HG02973 (cell line): Measurements from ENCODE around the gene FAU.
A peak's percentile ranks its signal among the peaks of the same experiment; 100 is the strongest.

ENCODE experiments used
- ATAC-seq: cut with Tn5 transposase; IDR thresholded peaks from one replicate; pipeline ENCODE4 v1.9.1; 2021; ENCODE audit warnings: moderate library complexity; ENCODE audit not compliant: unreplicated experiment

The FAU gene

GRCh38 chr11:65136515-65137096 is 14.7 kb upstream of the FAU start:
- ATAC-seq = no peak

GRCh38 chr11:65135633-65136145 is 13.8 kb upstream of the FAU start:
- ATAC-seq = no peak

- peak; percentile 62 for ATAC-seq
Measured at GRCh38 chr11:65134952-65135632, 13.2 kb upstream of the FAU start.

- ATAC-seq = peak; percentile 50
Measured at GRCh38 chr11:65134240-65134951, 12.5 kb upstream of the FAU start, which contains the start of gene SYVN1. Gene SYVN1 (minus strand): TSS chr11:65134519. CDS start chr11:65133601, 918 bp downstream.

- ATAC-seq = no peak
Measured at GRCh38 chr11:65133724-65134123, 11.8 kb upstream of the FAU start.

GRCh38 chr11:65132988-65133700 is 11.2 kb upstream of the FAU start:
- ATAC-seq = no peak

GRCh38 chr11:65132238-65132987 is 10.5 kb upstream of the FAU start:
- no peak for ATAC-seq

- ATAC-seq = no peak
Measured at GRCh38 chr11:65131895-65132237, 9.9 kb upstream of the FAU start.

- no peak for ATAC-seq
Measured at GRCh38 chr11:65131417-65131776, 9.5 kb upstream of the FAU start.

GRCh38 chr11:65130631-65131416 is 8.9 kb upstream of the FAU start:
- ATAC-seq = no peak

- ATAC-seq = no peak
Measured at GRCh38 chr11:65129649-65130441, 7.9 kb upstream of the FAU start.

GRCh38 chr11:65128182-65129145 is 6.5 kb upstream of the FAU start:
- no peak for ATAC-seq

GRCh38 chr11:65127473-65128181 is 5.7 kb upstream of the FAU start:
- ATAC-seq = no peak

- no peak for ATAC-seq
Measured at GRCh38 chr11:65126624-65127274, 4.8 kb upstream of the FAU start.

GRCh38 chr11:65125197-65126056 is 3.5 kb upstream of the FAU start:
- no peak for ATAC-seq
